HuH-7 (cell line): ENCODE data around the gene SPACA9.

ENCODE experiments used
- DNase-seq: peaks from one replicate; pipeline ENCODE4 v3.0.0; 2011; ENCODE audit warnings: low spot score

The SPACA9 gene

DNA sequence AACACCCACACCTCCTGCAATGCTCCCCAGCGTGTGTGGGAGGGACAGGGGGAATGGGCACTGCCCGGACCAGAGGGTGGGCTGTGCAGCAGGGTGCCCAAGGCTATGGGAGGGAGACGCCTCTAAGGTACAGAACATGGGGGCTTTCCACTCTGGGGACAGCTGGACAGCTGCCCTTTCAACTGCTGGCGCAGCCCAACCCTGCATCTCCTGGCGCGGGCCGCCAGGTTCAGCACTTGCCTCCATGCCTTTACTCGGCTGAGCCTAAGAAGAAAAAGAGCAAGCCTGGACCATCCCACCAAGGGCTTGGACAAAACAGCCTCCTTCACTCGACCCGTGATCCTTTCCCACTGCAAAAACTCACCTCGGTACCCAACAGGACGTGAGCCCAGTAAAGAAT is 15.6 kb upstream of the SPACA9 start:
- DNase-seq, result no peak

DNA sequence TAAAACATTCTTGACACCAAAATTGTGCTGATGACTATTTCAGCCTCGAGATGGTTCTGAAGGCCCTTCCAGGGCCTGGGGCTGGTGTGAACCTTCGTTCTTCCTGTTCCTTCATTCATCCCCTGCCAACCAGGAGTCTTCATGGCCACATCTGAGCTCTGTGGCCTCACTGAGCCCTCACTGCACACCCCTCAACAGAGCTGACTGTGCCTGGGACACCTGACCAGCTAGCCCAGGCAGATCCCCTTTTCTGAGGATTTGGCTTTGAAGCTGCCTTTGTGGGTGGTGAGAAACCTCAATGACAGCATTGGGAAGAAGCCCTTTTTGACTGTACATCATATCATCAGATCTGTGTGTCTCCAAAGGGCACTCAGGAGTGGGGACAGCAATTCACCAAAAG is 14.4 kb upstream of the SPACA9 start:
- DNase-seq, result no peak

DNA sequence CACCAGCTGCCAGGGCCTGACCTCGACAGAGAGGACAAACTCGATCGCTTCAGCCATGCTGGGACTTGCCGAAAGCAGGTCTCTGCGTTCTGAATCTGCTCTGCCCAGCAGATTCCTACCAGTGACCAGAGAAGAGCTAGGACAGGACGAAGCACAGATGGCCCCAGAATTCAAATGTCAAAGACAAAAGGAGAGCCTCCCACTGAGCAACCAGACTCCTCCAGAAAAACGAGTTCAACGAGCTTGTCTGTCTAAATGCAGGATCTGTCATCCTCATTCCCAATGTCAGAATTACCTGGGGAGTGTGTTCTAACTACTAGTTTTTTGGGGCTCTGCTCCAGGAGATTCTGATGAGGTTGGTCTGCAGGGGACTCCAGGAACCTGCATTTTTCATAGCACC is 14.0 kb upstream of the SPACA9 start:
- DNase-seq, result no peak

DNA sequence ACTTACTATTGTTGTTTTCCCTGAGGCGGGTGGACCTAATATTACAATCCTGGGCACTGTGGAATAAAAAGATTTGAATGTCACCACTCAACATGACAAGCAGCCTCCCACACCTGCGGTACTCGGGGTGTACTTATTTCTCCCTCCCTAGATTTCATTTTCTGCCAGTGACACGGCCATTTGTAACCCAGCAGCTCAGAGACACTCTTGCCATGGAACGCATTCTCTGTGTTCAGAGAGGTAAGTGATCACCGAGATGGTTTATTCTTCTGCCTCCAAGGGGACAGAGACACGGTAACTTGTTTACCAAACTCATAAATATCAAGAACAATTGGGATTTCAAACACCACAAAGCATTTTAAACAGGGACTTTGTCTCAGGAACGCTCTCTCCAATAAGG is 11.8 kb upstream of the SPACA9 start:
- no peak for DNase-seq

DNA sequence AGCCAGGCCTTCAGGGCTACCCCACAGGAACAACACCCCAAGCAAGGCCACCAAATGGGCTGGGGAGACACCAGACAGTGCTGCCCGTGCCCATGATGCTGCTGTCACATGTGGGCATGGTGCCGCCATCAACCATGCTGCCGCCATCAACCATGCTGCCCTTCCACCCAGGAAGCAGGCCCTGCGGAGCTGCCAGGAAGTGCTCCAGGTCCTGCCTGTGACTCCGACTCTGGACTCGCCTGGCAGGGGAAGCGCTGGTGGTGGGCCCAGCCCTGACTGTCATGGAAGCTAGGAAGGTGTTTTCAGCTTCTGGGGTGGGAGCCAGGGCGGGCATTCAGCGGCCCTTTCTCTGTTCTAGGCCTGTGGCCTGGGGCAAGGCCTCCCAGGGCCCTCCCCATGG is 9.4 kb upstream of the SPACA9 start:
- DNase-seq, result no peak

DNA sequence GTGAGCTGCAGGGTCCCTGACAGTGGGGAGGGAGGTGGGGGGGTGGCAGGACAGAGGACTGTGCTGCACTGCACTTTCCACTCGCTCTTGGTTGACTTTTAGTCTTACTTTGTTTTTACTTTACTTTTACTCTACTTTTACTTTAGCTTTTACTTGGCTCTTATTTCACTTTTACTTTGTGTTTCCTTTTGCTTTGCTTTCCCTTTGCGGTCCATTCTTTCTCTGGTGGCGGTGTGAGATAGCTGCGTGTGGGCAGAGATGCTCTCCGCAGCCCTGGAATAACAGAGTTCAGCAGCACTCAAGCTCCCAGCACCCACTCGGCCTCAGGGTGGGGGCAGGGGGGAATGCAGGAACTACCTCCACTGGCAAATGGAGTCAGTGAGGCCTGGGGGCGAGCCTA is 5.3 kb upstream of the SPACA9 start:
- no peak for DNase-seq

DNA sequence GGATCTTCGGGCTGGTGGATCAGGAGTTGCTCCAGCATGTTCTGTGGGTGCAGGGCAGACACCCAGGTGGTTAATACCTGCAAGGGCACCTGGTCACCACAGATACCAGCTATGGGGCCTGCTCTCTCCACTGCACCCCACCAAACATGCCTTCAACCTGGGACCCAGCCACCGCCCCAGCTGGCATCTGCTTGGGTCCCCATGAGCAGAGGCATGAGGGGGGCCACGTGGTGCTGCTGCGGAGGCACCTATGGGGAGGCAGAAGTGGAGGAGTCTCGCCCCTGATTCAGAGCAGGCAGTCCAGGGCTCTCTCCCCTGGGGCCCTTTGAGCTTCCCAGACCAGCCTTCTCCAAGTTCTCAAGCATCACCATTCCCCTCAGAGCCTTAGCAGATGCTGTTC is 3.5 kb upstream of the SPACA9 start:
- no peak for DNase-seq

DNA sequence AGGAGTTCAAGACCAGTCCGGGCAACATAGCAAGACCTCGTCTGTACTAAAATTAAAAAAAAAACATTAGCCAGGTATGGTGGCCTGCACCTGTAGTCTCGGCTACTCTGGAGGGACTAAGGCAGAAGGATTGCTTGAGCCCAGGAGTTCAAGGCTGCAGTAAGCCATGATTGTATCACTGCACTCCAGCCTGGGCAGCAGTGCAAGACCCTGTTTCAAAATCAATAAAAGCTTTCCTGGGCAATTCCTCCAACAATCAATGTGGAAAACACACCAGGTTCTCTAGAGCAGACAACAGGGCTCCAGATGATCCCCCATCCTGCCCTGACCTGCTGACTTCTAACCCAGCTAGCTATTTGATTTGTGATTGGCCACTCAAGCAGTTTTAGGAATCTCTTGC is 1.8 kb upstream of the SPACA9 start:
- DNase-seq, result no peak

DNA sequence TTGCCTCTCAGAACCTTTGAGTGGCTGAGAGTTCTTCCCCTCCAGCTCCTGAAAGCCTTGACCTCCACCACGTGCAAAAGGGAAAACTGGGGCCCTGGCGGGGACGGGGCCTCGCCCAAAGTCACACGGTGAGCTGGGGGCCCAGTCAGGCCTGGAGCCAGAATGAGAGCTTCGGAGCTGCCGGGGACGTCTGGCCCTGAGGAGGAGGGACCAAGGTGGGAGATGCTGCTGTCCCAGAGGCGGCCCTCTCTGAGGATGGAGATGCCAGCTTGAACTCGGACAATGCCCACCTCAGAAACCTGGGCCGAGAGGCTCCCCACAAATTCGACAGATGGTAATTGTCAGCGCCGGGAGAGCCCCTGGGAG is 1.3 kb upstream of the SPACA9 start:
- no peak for DNase-seq

DNA sequence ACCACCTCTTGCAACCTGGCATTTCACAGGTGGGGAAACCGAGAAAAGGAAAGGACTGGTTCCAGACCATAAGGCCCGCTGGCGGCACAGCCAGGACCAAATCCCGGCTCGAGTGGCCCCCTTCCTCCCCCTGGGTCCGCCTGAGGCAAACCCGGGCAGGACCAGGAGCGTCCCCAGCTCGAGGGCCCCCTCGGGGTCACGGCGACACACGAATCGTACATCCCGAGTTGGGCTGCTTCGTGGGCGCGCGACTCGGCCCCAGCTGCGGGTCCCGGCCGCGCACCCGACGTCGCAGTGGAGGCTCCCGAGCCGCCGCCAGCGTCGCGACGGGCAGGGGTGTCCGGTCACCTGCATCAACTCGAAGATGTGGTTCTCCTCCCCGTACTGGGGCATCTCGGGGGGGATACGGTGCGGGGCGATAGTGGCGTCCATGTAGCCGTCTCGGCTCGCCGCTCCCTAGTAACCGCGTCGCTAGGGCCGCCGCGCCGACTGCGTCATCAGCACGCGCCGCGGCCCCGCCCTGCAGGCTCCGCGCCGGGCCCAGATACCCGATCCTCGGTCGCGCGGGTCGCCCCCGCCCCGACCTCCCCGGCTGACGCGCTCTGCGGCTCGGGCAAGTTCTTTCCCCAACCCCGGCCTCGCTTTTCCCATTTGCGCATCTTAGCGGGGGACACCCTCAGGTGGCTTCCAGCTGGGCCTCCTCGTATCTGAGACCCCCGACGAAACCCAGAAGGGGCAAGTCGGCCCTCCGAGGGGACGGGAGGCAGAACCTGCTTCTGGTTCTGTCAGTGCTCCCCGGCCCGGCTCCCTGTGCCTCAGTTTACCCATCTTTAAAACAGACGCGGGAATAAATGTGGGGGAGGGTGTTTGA is 639 bp upstream of the SPACA9 start, which contains the start of gene AK8:
TSS of gene AK8 (minus strand) at position 461 of the 871 bp plus-strand sequence. CDS start at position 432, 29 bp downstream.
- DNase-seq, result peak; percentile 87

DNA sequence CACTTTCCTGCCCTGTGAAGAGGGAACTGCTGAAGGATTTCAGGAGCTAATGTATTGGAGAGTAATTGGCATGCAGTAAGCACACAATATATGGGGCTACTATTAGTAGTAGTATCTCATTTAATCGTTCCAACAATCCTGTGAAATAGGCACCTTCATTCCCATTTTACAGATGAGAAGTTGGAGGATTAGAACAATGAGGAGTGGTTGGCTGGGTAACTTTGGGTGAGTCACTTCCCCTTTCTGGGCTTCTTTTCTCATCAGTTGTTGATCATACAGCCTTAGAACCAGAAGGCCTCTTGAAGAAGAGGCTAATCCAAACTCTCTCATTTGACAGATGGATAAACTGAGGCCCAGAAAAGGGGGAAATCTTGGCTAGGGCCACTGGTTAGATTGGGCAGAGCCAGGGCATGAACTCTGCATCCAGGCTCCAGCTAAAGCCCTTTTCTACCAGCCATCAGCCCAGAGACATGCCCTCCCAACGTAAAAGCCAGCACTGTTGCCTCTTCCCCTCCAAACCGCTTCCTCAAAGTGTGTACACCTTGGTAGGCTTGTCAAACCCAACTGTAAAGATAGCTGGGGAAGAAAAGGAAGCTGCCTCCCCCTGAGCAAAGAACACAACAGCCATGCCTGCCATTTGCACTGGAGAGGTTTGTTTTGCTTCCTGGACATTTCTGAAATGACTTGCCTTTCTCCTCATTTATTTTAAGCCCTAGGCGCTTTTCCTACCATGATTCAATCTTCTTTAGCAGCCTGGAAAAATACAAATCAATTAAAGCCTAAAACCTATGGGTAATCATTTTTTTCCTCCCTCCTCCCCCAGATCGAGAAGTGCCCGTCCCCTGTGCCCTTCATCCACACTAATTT is 992 bp downstream of the SPACA9 start:
- DNase-seq, result no peak

DNA sequence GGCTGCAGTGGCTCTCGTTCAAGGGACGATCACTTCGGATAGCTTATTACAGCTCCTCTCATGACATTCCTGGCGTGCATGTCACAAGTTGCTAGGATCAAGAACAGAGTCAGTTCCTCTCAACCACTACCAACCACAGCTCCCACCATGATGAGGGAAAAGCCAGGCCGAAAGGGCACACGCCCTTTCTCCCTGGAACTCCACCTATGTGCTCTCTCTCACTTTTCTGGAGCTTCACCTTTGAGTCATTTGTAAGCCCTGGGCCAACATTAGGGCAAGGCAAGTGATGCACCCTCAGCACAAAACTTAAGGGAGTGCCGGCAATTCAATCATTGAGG is 1.6 kb downstream of the SPACA9 start:
- DNase-seq, result no peak

DNA sequence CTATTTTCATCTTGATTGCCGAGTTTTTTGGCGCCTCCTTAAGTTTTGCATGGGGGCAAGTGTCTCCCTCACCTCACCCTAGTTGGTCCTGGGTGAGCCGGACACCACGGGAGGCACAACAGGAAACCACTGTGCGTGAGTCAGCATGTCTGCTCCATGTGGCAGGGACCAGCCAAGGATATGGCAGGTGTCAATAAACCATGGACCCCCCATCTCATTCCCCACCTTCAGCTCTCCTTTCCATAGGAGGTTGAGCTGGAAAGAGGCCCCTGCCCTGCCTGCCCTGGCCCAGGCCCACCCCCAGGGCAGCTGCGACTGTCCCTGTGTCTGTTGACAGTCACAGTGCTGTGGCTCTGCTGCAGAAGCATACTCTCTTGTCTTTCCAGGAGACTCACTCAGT is 3.1 kb downstream of the SPACA9 start:
- DNase-seq, result no peak

DNA sequence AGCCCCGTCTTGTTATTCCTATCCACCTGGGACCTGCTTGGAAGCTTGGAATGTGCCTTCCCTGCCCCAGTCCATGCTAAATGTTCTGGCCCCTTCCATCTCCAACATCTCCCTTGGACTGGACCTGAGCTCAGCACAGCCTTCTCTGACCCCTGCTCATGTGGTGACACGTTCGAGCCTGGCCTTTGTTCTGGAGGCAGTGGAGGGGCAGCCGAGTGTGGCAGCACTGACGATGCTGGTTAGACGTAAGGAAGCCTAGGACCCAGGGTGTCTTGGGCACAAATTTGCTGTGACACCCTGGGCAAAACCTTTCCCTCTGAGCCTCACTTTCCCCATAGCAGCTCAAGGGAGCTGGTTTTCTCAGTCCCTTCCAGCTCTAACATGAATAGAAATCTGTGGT is 3.9 kb downstream of the SPACA9 start:
- no peak for DNase-seq

DNA sequence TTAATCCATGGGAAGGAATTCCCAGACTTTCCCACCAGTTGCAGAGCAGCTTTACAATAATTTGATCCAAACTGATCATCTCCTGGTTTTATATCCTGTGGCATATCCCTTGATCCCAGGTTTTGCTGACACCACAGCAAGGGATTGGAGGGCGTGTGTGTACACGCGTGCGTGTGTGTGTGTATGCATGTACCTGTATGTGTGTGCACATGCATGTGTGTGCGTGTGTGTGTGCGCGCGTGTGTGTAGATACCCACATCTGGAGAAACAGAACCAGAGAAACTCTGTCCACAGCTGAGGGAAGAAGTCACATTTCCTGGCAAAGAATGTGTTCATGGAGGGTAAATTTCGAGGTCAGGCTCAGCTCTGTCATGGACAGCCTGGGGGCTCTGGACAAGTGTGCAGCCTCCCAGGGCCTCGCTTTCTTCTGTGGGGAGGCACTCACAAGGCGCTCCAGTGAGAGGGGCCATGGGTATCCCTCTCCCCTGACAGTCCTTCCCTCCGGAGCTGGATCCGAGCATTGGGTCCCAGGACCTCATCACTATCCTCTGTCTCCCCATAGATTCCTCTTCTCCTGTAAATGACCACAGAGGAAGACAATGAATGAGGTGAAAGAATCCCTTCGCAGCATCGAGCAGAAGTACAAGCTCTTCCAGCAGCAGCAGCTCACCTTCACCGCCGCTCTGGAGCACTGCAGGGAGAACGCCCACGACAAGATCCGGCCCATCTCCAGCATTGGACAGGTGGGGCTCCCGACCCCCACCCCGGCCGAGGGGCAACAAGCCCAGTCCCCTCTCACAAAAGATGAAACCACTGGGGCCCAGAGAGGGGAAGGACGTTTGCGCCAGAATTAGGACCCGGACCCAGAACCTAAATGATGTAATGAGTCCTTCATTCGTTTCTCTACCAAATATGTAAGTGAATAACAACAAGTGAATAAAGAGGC is 4.9 kb downstream of the SPACA9 start:
- DNase-seq, result no peak

DNA sequence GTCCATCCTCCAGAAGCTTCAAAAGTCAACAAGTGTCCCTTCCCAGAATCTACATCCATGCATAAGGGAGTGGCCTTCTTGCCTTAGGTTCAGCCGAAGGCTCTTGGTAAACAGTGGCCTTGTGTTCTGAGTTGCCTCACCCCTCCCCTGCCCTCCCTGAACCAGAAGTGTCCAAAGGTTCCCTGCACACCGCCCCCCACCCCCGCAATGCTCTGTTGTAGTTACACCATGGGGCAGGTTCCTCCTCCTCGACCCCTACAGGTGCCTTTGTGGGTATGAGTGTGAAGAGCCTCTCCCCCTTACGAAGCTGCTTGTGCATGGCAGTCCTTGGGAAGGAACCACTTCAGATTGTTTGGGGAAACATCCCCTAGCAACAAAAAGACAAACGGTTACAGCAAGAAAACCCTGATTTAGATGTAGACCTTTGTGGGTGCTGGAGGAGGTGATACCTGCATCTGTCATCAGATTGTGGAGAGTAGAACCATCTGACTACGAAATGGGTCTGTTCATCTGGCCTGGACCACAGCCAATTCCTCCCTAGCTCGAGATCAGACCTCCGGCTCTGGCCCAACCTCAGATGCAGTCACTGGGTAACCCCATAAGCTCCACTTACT is 7.1 kb downstream of the SPACA9 start:
- no peak for DNase-seq

DNA sequence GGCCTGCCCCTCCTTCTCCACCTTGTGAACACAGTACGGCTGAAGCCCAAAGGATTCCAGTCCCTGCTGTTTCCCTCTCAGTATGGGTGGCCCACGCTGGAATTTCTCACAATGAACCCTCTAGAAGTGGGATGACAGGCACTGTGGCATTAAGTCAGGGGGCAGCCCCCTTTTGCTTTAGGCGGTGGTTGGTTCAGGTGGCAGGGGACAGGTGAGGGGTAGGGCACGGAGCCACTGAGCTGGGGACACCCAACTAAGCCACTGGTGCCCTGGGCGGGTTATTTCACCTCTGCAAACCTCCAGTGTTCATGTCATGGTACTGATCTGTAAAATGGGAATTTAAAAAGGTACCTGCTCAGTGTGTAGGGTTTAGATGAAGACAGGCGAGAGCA is 7.6 kb downstream of the SPACA9 start:
- DNase-seq, result no peak

DNA sequence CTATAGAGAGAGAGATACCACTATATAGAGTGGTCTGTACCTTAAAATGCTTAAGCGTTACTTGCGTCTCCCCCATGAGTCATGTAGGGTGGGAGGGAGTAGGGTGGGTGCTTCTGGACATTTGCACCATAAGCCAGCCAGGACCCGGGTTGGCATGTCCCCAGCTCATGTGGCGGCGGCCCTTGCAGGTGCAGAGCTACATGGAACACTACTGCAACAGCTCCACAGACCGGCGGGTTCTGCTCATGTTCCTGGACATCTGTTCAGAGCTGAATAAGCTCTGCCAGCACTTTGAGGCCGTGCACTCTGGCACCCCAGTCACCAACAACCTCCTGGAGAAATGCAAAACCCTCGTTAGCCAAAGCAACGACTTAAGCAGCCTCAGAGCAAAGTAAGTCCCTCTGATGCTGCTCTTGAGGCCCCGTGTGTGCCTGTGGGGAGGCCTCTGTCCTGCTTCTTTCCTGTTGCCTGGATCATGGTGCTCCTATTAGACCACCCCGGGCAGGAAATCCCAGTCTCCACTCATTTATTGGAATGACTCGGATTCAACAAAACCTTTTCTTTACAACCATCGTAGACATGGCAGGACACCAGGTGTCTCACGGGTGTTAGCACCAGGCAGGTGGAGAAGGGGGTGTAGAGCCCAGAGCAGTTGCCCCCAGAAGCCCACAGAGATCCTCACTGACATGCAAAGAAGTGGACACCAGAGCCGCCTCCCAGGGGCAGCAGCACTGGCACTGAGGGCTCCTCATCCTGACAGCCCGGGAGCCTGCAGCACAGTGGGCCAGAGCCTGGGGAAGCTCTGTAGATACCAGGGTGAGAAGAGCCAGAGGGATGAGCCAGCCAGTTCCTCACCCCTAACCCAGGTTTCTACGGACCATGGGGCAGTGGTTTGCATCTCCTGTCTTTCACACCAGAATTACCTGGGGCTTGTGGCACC is 8.8 kb downstream of the SPACA9 start:
- DNase-seq, result no peak

DNA sequence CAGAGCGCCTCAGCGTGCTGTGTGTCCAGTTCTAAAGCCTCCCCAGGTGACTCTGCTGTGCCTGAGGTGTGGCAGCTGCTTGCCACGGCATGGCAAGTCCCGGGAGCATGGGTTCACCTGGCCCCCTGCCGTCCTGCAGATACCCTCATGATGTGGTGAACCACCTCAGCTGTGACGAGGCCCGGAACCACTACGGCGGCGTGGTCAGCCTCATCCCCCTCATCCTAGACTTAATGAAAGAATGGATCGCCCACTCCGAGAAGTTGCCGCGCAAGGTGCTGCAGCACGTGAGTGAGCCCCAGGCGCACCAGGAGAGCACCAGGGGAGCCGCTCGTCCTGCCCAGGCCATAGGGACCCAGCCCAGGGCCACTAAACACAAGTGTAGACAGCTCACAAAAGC is 9.5 kb downstream of the SPACA9 start:
- no peak for DNase-seq

DNA sequence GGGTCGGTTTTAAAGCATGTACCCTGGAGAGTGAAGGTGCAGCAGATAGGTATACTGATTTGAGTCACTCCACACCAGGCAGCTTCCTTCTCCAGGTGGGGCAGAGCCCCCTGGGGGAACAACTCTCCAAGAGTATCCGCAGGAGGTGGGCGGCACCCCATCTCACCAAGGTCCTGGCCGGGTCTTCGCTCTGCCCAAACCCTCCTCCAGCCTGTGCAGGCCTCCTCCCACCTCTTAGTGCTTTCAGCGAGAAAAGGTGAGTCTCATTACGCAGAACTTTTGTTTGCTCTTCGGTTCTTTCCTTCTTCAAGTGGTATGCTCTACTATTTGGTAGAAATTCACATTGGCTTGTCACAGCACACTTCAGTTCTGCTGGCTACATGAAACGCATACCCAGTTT is 13.7 kb downstream of the SPACA9 start:
- no peak for DNase-seq

DNA sequence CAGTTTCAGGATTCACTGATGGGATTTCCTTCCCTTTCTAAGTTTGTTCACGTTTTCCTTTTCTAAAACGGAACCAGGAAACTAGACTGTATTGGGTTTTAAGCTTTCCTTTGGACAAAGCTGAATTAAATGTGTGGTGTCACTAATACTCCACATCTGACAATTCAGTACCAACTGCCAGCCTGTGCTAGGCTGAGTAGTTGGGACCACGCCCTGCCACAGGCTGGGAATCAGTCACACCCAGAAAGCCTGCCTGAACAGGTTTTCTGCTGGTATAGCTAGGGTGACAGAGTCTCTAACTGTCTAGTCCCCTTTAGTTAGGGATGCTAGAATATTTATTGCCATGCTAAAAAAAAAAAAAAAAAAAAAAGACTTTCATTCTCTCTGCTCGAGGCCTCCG is 15.6 kb downstream of the SPACA9 start:
- DNase-seq, result no peak
